T-helper 2 cell treated with Interferon-gamma antibody and Interleukin-4, amounts not matched to agents 5 μg/mL and 100 μg/mL, for 36 hours (primary cell): Measurements from ENCODE around the gene CD7.

Experiments used
- DNase-seq: peaks from one replicate; pipeline ENCODE4 v3.0.0; 2021; ENCODE audit warnings: low spot score
- H3K27ac Mint-ChIP-seq: one replicate; pipeline ENCODE4 v1.8.0; 2021; ENCODE audit warnings: mild to moderate bottlenecking, mixed read lengths
- H3K27me3 Mint-ChIP-seq: one replicate; pipeline ENCODE4 v1.8.0; 2021; ENCODE audit warnings: low read depth, mixed read lengths
- H3K36me3 Mint-ChIP-seq: one replicate; pipeline ENCODE4 v1.8.0; 2021; ENCODE audit warnings: low read depth, mixed read lengths
- H3K4me1 Mint-ChIP-seq: one replicate; pipeline ENCODE4 v1.8.0; 2021; ENCODE audit warnings: low read depth, mixed read lengths
- H3K4me3 Mint-ChIP-seq: one replicate; pipeline ENCODE4 v1.8.0; 2022; ENCODE audit warnings: mild to moderate bottlenecking, moderate library complexity, mixed read lengths
- H3K9me3 Mint-ChIP-seq: one replicate; pipeline ENCODE4 v1.8.0; 2021; ENCODE audit warnings: mixed read lengths

The CD7 gene

DNA sequence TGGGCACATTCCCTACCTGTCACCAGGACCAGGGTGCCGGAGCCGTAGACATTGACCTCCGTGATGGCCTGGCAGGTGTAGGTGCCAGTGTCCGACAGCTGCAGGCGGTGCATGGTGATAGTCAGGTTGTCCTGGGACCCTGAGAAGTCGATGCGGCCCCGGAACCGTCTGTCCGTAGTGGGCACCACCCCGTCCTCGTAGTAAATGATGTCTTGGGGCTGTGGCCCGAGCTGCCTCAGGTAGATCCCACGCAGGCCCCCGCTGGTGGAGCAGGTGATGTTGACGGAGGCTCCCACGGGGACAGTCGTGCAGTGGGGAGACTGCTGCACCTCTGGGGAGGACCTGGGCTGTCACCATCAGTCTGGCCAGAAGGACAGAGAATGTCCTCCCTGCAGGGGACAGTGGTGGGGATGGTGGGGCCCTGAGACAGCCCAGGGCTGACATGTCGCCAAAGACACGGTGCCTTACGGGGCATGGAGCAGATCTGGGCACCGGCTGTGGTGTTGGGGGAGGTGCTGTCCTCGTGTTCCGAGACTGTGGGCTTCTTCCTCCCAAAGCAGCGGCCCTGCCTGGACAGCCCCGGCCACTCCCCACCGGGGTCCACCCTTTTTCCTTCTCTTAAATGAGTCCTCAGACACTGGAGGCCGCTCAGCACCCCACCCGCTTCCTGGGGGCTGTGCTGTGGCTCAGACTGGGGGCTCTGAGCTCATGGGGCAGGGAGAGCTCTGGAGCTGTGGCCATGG, 586 bp downstream of the CD7 start:
- no peaks in the 10 kb centered on the region for H3K27me3 Mint-ChIP-seq
- no peaks in the 10 kb centered on the region for H3K9me3 Mint-ChIP-seq
- no peak for DNase-seq
- H3K4me1 Mint-ChIP-seq = peaks cover 17% of the 10 kb centered on the region
- H3K36me3 Mint-ChIP-seq = peaks cover 16% of the 10 kb centered on the region
- peak overlapping the region; percentile 78 for H3K27ac Mint-ChIP-seq
- H3K4me3 Mint-ChIP-seq = no peak overlapping the region

DNA sequence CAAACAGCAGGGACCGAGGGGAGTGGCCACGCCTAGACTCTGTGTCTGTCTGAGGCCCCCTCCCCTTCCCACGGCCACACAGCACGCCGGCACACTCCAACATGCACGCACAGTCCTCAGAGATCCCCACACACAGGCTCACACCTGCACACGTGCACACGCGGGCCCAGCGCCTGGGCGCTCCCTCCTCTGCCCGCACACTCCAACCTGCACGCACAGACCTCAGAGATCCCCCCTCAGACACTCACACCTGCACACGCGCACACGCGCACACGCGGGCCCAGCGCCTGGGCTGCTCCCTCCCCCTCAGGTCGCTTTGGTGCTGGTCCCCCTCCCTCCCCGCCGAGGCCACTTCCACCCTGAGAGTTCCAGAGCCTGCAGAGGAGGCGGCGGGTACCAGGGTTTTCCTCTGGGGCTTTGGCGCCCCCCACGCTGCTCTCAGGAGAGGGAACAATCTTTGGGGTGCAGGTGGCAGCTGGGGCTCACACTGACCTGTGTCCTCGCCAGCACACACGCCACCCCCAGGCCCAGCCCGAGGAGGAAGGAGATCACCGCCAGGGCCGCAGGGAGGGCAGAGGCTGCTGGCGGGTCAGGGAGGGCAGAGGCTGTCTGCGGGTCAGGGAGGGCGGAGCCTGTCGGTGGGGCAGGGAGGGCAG, 1.6 kb downstream of the CD7 start:
- Mint-ChIP-seq H3K4me1 (peaks cover 12% of the 10 kb centered on the region), H3K27me3 (no peaks in the 10 kb centered on the region), H3K36me3 (peaks cover 16% of the 10 kb centered on the region), H3K9me3 (no peaks in the 10 kb centered on the region), H3K4me3 (no peak overlapping the region), H3K27ac (peak overlapping the region; percentile 86)
- DNase-seq = no peak

DNA sequence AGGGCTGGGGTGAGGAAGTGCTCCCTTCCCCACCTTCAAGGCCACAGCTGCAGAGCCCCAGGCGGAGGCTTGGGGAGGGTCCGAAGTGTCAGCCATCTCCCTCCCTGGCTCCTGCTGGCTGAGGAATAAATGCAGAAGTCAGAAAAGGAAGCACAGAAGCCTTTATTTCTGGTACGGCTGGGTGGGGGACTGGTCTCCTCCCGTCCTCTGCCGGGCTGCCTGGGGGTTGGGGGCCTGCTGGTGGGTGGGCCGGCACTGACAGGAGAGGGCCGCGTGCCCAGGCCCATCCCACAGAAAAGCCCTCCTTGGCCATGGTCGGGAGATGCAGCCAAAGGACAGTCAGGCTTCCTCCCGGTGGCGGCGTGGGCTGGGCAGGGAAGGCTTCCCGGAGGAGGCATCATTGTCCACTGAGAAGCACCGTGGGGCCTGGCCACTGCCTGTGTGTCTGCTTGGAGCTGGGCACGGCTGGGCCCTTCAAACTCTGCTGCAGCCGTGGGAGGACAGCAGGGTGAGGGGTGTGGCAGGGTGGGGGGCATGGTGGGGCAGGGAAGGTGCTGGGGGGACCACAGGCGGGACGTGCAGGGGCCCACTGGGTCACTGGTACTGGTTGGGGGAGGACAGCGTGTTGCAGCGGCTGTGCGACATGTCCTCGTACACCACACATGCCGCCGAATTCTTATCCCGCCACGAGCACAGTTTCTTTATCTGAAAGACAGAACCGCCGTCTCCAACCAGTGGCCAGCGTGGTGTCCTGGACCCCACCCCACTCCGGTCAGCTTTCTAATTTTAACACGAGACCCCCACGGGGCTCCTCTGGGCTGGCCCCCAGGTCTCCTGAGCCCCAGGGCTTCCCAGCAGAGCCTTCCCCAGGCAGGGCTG, 2.4 kb downstream of the CD7 start:
- Mint-ChIP-seq H3K4me3 (peak overlapping the region; percentile 21), H3K4me1 (peaks cover 10% of the 10 kb centered on the region), H3K36me3 (peaks cover 16% of the 10 kb centered on the region), H3K9me3 (no peaks in the 10 kb centered on the region), H3K27ac (no peak overlapping the region), H3K27me3 (no peaks in the 10 kb centered on the region)
- DNase-seq = no peak

DNA sequence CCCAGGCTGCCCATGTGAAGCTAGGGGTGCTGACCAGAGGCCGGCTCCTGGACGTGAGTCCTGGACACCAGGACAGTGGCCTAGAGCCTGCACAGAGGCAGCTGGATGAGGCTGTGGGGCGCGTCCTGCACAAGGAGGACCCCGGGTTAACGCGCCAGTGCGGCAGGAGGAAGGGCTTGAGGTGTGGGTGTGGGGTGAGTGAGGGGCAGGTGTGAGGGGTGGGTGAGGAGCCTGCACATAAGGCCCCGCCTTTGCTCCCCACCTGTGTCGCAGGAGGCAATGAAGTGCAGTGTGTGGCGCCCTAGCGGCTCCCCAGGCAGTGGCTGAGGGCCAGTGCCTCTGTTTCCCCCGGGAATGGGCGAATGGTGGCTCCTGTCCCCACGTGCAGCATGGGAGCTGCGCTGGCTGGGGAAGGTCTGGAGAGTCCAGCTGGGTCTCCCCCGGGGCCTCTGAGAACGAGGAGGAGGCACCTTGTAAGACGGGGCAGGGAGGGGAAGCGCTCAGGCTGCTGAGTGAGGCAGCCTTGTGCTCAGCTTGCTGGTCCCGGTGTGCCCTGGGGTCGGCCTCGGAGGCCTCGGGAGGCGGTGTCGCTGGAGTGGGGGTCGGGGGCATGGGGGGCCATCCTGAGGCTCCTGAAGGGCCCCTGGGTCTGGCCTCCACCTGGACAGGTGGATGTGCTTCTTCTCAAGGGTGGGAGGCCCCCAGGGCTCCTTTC, 3.2 kb downstream of the CD7 start:
- H3K9me3 Mint-ChIP-seq = no peaks in the 10 kb centered on the region
- H3K4me1 Mint-ChIP-seq = peaks cover 10% of the 10 kb centered on the region

DNA sequence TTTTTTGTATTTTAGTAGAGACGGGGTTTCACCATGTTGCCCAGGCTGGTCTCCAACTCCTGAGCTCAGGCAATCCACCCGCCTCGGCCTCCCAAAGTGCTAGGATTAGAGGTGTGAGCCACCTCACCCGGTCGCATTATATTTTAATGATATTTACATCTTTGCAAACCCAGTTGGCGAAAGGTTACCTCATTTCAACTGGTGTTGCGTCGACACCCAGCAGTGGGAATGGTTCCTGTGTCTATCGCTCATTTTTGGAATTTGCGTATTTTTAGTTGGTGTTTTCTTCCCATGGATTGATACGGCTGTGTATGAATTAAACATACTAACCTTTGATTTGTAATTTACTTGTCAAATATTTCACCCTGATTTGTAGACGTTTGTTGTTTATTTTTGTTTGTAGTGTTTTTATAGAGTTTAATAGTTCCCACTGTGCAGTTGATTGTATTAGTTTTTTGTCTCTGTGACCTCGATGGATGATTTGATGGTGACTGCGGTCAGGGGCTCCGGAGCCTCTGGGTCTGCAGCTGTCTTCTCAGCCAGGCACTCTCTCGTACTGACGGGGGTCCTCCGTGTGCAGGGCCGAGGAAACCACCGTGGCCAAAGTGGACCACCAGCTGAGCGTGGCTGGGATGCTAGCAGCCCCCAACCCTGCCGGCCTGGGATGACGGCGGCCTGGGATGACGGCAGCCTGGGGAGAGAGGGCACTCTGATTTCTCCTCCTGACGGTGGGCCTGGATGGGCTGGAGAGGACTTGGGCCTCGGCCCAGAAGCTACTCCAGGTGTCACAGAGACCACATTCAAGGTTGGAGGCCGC, 4.0 kb downstream of the CD7 start:
- Mint-ChIP-seq H3K27me3 (peaks cover 2% of the 10 kb centered on the region), H3K4me1 (peaks cover 12% of the 10 kb centered on the region), H3K36me3 (peaks cover 16% of the 10 kb centered on the region), H3K4me3 (no peak overlapping the region), H3K9me3 (no peaks in the 10 kb centered on the region), H3K27ac (no peak overlapping the region)
- no peak for DNase-seq

More for the DNA sequence above, 3.2 kb downstream of the CD7 start:
- Mint-ChIP-seq H3K27ac (no peak overlapping the region), H3K4me3 (peak overlapping the region; percentile 44), H3K36me3 (peaks cover 16% of the 10 kb centered on the region), H3K27me3 (no peaks in the 10 kb centered on the region)
- no peak for DNase-seq

DNA sequence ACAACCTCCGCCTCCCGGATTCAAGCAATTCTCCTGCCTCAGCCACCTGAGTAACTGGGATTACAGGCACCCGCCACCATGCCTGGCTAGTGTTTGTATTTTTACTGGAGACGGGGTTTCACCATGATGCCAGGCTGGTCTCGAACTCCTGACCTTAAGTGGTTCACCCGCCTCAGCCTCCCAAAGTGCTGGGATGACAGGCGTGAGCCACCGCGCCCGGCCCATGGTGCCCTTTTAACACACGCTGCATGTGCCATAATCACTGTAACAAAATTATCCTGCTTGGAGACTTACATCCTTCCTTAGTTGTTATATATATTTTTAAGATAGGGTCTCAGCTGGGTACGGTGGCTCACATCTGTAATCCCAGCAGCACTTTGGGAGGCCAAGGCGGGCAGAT, 5.4 kb downstream of the CD7 start:
- Mint-ChIP-seq H3K9me3 (no peaks in the 10 kb centered on the region), H3K27ac (no peak overlapping the region), H3K4me3 (no peak overlapping the region), H3K4me1 (peaks cover 12% of the 10 kb centered on the region), H3K27me3 (peaks cover 2% of the 10 kb centered on the region), H3K36me3 (peaks cover 16% of the 10 kb centered on the region)
- no peak for DNase-seq

DNA sequence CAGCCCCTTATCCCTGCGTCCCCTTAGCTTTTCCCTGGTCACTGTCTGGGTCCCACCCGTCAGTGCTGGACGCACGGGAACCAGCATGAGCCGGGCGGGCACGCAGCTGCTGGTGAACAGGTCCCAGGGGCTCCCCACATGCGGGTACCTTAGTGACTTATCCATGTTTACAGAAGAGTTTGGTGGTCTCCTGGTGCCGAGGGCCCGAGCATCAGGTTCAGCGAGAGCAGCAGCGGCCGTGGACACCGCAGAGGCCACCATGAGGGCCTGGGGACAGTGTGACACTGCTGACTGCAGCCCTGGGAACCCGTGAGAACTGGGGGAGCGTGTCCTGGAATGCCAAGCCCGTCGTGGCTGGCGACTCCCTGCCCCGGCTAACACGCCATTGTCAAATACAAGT, 6.5 kb downstream of the CD7 start:
- Mint-ChIP-seq H3K27ac (no peak overlapping the region), H3K4me3 (no peak overlapping the region), H3K9me3 (no peaks in the 10 kb centered on the region), H3K36me3 (peaks cover 12% of the 10 kb centered on the region), H3K4me1 (peaks cover 17% of the 10 kb centered on the region), H3K27me3 (peaks cover 2% of the 10 kb centered on the region)
- DNase-seq = no peak

DNA sequence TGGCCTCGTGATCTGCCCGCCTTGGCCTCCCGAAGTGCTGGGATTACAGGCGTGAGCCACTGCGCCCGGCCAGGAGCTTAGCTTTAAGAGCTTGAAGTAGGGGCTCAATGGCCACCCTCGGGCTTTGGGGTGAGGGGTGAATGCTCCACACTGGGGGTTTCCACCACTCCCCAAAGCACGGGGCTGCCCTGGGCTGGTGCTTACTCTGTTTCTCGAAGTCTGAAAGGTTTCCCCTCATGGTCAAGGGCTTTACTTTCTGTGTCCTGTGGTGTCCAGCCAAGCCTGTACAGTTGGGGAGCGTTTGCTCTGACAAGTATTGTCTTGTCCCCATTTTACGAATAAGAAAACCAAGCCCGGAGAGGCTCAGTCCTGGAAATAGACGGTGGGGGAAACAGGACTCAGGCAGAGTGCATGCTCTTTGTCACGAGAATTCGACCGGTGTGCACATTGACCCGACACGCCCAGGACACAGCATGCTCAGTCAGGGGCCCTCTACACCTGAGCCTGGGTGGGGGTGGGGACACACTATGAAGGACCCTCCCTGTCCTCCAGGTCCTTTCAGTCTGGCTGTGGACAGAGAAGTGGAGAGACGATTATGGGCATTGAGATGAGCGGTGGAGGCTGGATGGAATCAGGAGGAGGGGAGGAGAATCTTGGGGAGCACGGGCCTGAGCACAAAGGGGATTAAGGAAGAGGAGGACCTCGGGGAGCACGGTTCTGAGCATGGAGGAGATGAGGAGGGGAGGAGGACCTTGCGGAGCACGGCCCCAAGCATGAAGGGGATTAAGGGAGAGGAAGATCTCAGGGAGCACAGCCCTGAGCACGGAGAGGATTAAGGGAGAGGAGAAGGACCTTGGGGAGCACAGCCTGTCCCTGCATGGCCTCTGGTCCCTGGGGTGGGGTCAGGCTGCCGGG, 7.5 kb downstream of the CD7 start:
- Mint-ChIP-seq H3K27me3 (peaks cover 2% of the 10 kb centered on the region), H3K4me3 (no peak overlapping the region), H3K36me3 (peaks cover 8% of the 10 kb centered on the region), H3K9me3 (no peaks in the 10 kb centered on the region), H3K4me1 (peaks cover 16% of the 10 kb centered on the region), H3K27ac (no peak overlapping the region)
- DNase-seq = no peak

DNA sequence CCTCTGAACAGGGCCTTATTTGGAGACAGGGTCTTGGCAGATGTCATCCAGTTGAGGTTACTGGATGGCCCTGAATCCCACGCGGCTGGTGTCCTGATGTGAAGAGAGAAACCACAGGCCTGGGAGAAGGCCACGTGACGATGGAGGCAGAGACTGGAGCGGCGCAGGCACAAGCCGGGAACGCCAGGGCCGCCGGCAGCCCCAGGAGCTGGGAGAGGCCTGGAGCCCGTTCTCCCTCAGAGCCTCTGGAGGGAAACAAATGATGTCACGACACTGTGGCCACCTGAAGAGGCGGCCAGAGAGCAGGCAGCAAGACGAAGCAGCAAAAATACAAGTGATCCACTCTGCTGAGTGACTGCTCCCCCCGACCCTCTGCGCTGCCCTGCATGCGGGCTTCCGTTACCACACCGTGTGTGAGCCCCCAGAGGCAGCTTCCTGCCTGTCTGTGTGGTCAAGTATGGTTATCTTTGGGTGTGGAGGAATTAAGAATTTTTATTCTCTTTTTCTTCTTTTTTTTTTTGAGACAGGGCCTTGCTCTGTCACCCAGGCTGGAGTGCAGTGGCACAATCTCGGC, 11.6 kb downstream of the CD7 start:
- H3K4me1 Mint-ChIP-seq = peaks cover 39% of the 10 kb centered on the region
- H3K27ac Mint-ChIP-seq = peak overlapping the region; percentile 27
- no peaks in the 10 kb centered on the region for H3K36me3 Mint-ChIP-seq
- no peak for DNase-seq
- H3K9me3 Mint-ChIP-seq = no peaks in the 10 kb centered on the region
- H3K27me3 Mint-ChIP-seq = peaks cover 2% of the 10 kb centered on the region
- peak overlapping the region; percentile 32 for H3K4me3 Mint-ChIP-seq

DNA sequence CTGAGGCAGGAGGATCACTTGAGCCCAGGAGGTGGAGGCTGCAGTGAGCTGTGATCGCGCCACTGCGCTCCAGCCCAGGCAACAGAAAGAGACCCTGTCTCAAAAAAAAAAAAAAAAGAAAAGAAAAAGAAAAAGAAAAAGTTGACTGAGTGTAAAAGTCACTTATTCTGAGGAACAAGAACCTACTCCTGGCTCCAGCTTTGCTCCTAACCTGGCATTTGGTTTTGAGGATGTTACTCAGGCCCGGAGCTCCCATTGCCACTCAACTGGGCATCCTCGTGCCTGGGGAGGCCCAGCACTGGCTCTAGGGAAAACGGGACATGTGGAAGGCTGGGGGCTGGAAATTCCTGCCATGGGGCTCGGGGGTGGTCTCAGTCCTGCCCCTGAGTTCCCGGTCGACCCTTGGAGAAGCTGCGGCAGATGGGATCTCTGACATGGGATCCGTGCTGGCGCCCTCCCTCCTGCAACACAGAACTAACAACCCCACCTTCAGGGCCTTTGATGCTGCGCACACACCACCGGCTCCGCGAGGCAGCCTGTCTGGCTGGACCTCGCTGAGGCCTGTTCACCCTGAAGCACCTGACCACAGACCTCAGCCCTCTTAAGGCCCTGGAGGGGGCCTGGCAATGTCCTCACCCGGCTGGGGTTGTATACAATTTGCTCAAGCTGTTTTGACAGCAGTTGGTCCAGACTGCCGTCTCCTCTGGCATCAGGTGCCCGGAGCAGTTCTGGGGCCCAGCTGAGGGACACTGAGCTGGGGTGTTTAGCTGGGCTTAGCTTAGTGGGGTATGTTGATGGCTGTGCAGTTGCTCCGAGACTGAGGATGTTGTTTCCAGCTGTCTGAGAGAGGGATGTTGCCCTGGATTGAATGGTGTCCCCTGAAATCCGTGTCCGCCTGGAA, 12.3 kb downstream of the CD7 start:
- Mint-ChIP-seq H3K4me3 (no peak overlapping the region), H3K27me3 (peaks cover 2% of the 10 kb centered on the region), H3K4me1 (peaks cover 44% of the 10 kb centered on the region), H3K36me3 (no peaks in the 10 kb centered on the region), H3K27ac (peak overlapping the region; percentile 27), H3K9me3 (no peaks in the 10 kb centered on the region)
- no peak for DNase-seq

DNA sequence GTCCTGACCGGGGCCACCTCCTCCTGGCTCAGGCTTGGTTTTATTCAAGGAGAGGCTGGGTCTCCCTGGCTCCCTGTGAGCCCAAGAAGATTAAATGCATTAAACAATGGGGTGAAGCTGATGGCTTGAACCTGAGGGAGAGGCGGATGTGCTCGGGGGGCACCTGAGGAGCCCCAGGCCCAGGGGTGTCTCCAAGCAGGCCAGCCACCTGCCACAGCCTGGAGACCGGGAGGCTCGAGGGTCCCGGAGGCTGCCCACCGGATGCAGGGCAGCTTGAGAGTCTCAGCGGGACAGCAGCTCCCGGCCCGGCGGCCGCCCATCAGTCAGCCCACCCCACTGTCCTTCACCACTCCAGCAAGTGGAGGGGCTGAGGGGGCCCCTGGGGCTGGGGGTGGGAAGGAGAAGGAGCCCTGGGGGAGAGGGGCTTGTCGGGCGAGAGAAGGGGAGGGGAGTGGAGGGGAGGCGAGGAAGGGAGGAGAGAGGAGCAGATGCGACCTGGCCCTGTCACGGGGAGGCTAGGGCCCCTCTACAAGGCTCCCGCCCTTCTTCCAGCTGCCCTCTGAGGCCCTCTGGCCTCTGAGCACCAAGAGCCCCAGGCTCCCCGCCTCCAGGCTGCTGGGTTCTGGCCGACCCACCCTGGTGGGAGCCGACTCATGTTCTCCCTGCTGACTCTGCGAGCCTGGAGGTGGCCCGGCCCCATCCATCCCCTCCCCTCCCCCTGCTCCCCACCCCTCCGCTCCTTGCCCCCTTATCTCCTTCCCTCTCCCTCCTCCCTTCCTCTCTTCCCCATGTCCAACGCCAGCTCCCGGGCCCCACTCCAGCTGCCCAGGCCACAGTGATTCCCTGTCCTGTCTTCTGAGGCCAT, 13.2 kb downstream of the CD7 start:
- Mint-ChIP-seq H3K9me3 (no peaks in the 10 kb centered on the region), H3K36me3 (no peaks in the 10 kb centered on the region), H3K4me3 (peak overlapping the region; percentile 81), H3K27ac (no peak overlapping the region), H3K4me1 (peaks cover 52% of the 10 kb centered on the region), H3K27me3 (peaks cover 2% of the 10 kb centered on the region)
- no peak for DNase-seq
